ENCODE data around the gene CASS4.
"Not testable (repeated sequence)": the region's sequence is repeated elsewhere in the genome, so short reads cannot be mapped to it uniquely, and the experiment has no call there.

CASS4 gene

GRCh38 chr20:56392132-56392880 is 19.8 kb upstream of the CASS4 start, which contains the start of the genes AURKA and CSTF1:
TSS of gene AURKA (minus strand) at chr20:56392215. CDS start at chr20:56388197, 4,018 bp downstream.
TSS of gene CSTF1 (plus strand) at chr20:56392645. CDS start at chr20:56395553, 2,908 bp downstream.
- DNase-seq (ENCODE audit: low read depth in 1 of 2, low spot score in 1 of 2), result peak; percentile 97 to 100

- DNase-seq (ENCODE audit: low read depth in 1 of 2, low spot score in 1 of 2), result no peak
Observed at GRCh38 chr20:56392881-56393482, 19.1 kb upstream of the CASS4 start.

GRCh38 chr20:56393653-56394052 is 18.4 kb upstream of the CASS4 start:
- no peak for DNase-seq (ENCODE audit: low read depth in 1 of 2, low spot score in 1 of 2)

GRCh38 chr20:56395166-56395565 is 16.9 kb upstream of the CASS4 start:
- DNase-seq (ENCODE audit: low read depth in 1 of 2, low spot score in 1 of 2), result no peak

GRCh38 chr20:56400001-56400640 is 11.9 kb upstream of the CASS4 start:
- DNase-seq (ENCODE audit: low read depth in 1 of 2, low spot score in 1 of 2), result peak in 1 of 2 donors; percentile 58

- no peak for DNase-seq (ENCODE audit: low read depth in 1 of 2, low spot score in 1 of 2)
Observed at GRCh38 chr20:56403465-56403864, 8.6 kb upstream of the CASS4 start.

GRCh38 chr20:56405356-56405755 is 6.7 kb upstream of the CASS4 start:
- not testable (repeated sequence) for DNase-seq (ENCODE audit: low read depth in 1 of 2, low spot score in 1 of 2)

GRCh38 chr20:56406910-56407309 is 5.2 kb upstream of the CASS4 start:
- no peak for DNase-seq (ENCODE audit: low read depth in 1 of 2, low spot score in 1 of 2)

- DNase-seq (ENCODE audit: low read depth in 1 of 2, low spot score in 1 of 2), result no peak
Observed at GRCh38 chr20:56409521-56409920, 2.5 kb upstream of the CASS4 start.

- DNase-seq (ENCODE audit: low read depth in 1 of 2, low spot score in 1 of 2), result no peak
Observed at GRCh38 chr20:56409956-56410355, 2.1 kb upstream of the CASS4 start.

GRCh38 chr20:56411287-56411686 is 773 bp upstream of the CASS4 start:
- not testable (repeated sequence) for DNase-seq (ENCODE audit: low read depth in 1 of 2, low spot score in 1 of 2)

GRCh38 chr20:56412473-56412790 is 372 bp downstream of the CASS4 start:
- no peak for DNase-seq (ENCODE audit: low read depth in 1 of 2, low spot score in 1 of 2)

- no peak for DNase-seq (ENCODE audit: low read depth in 1 of 2, low spot score in 1 of 2)
Observed at GRCh38 chr20:56412949-56413348, 889 bp downstream of the CASS4 start.

- no peak for DNase-seq (ENCODE audit: low read depth in 1 of 2, low spot score in 1 of 2)
Observed at GRCh38 chr20:56414842-56415765, 3.0 kb downstream of the CASS4 start.

GRCh38 chr20:56417402-56417801 is 5.3 kb downstream of the CASS4 start:
- no peak for DNase-seq (ENCODE audit: low read depth in 1 of 2, low spot score in 1 of 2)

GRCh38 chr20:56417911-56418310 is 5.9 kb downstream of the CASS4 start:
- no peak for DNase-seq (ENCODE audit: low read depth in 1 of 2, low spot score in 1 of 2)

GRCh38 chr20:56418385-56418861 is 6.4 kb downstream of the CASS4 start:
- no peak for DNase-seq (ENCODE audit: low read depth in 1 of 2, low spot score in 1 of 2)

- no peak for DNase-seq (ENCODE audit: low read depth in 1 of 2, low spot score in 1 of 2)
Observed at GRCh38 chr20:56420028-56420427, 8.0 kb downstream of the CASS4 start.

- DNase-seq (ENCODE audit: low read depth in 1 of 2, low spot score in 1 of 2), result no peak
Observed at GRCh38 chr20:56420940-56421688, 9.1 kb downstream of the CASS4 start.

- no peak for DNase-seq (ENCODE audit: low read depth in 1 of 2, low spot score in 1 of 2)
Observed at GRCh38 chr20:56422076-56422823, 10.2 kb downstream of the CASS4 start.

Data from activated CD4-positive, alpha-beta T cell treated with anti-CD3 and anti-CD28 coated beads, Interleukin-2, amount 50 U/mL, for 24 hours (primary cell).